Measurements from ENCODE around the gene LILRA6. TPM values are rescaled to one million over a fixed set of nuclear protein-coding genes. Genes with fewer than 3 reads are reported as not detected.
"Not testable (repeated sequence)": the region's sequence is repeated elsewhere in the genome, so short reads cannot be mapped to it uniquely, and the experiment has no call there.

LILRA6 gene
- total RNA-seq, 2 donors from 2014 or later: 4.6 to 5.2 TPM

GRCh38 chr19:54221947-54222346 lies 20.6 kb downstream of the LILRA6 start:
- H3K27me3 ChIP-seq (replicated peaks; ENCODE audit: insufficient read depth); H3K9me3 ChIP-seq; H3K27ac ChIP-seq; DNase-seq (ENCODE audit: low spot score); H3K36me3 ChIP-seq; H3K4me3 ChIP-seq; H3K4me1 ChIP-seq (ENCODE audit: control insufficient read depth in 1 of 2, low read depth in 2 of 2); ATAC-seq (ENCODE audit: insufficient number of reproducible peaks, low FRiP score, low read depth): not testable (repeated sequence)

GRCh38 chr19:54219702-54220101 lies 22.9 kb downstream of the LILRA6 start:
- H3K9me3 ChIP-seq; DNase-seq (ENCODE audit: low spot score); H3K36me3 ChIP-seq; H3K4me1 ChIP-seq (ENCODE audit: control insufficient read depth in 1 of 2, low read depth in 2 of 2); H3K4me3 ChIP-seq; H3K27me3 ChIP-seq (replicated peaks; ENCODE audit: insufficient read depth); H3K27ac ChIP-seq; ATAC-seq (ENCODE audit: insufficient number of reproducible peaks, low FRiP score, low read depth): not testable (repeated sequence)

GRCh38 chr19:54218960-54219661 lies 23.5 kb downstream of the LILRA6 start:
- DNase-seq (ENCODE audit: low spot score) (no peak), ATAC-seq (ENCODE audit: insufficient number of reproducible peaks, low FRiP score, low read depth) (no peak)
- no peak for TF ChIP-seq CTCF (IDR thresholded peaks at IDR 0.05)
- Histone ChIP-seq H3K36me3 (no peaks in the 10 kb centered on the region), H3K4me1 (ENCODE audit: control insufficient read depth in 1 of 2, low read depth in 2 of 2) (no peaks in the 10 kb centered on the region), H3K27ac (no peak overlapping the region), H3K4me3 (no peak overlapping the region), H3K9me3 (no peaks in the 10 kb centered on the region), H3K27me3 (replicated peaks; ENCODE audit: insufficient read depth) (no peaks in the 10 kb centered on the region)

- TF ChIP-seq CTCF (IDR thresholded peaks at IDR 0.05): no peak
- Histone ChIP-seq H3K4me3 (no peak overlapping the region), H3K27ac (no peak overlapping the region), H3K27me3 (replicated peaks; ENCODE audit: insufficient read depth) (no peaks in the 10 kb centered on the region), H3K9me3 (no peaks in the 10 kb centered on the region), H3K36me3 (no peaks in the 10 kb centered on the region), H3K4me1 (ENCODE audit: control insufficient read depth in 1 of 2, low read depth in 2 of 2) (no peaks in the 10 kb centered on the region)
- DNase-seq (ENCODE audit: low spot score) (no peak), ATAC-seq (ENCODE audit: insufficient number of reproducible peaks, low FRiP score, low read depth) (no peak)
Measured at GRCh38 chr19:54218259-54218658, 24.3 kb downstream of the LILRA6 start.

- ATAC-seq (ENCODE audit: insufficient number of reproducible peaks, low FRiP score, low read depth); DNase-seq (ENCODE audit: low spot score); H3K4me3 ChIP-seq; H3K27me3 ChIP-seq (replicated peaks; ENCODE audit: insufficient read depth); H3K36me3 ChIP-seq; H3K9me3 ChIP-seq; H3K27ac ChIP-seq; H3K4me1 ChIP-seq (ENCODE audit: control insufficient read depth in 1 of 2, low read depth in 2 of 2): not testable (repeated sequence)
Measured at GRCh38 chr19:54217517-54218247, 24.9 kb downstream of the LILRA6 start.

GRCh38 chr19:54216869-54217268 lies 25.7 kb downstream of the LILRA6 start:
- H3K4me1 ChIP-seq (ENCODE audit: control insufficient read depth in 1 of 2, low read depth in 2 of 2): no peaks in the 10 kb centered on the region
- ATAC-seq (ENCODE audit: insufficient number of reproducible peaks, low FRiP score, low read depth): no peak
- no peaks in the 10 kb centered on the region for H3K36me3 ChIP-seq
- no peak overlapping the region for H3K4me3 ChIP-seq
- no peak for TF ChIP-seq CTCF (IDR thresholded peaks at IDR 0.05)
- no peak overlapping the region for H3K27ac ChIP-seq
- DNase-seq (ENCODE audit: low spot score): no peak
- no peaks in the 10 kb centered on the region for H3K9me3 ChIP-seq
- no peaks in the 10 kb centered on the region for H3K27me3 ChIP-seq (replicated peaks; ENCODE audit: insufficient read depth)

GRCh38 chr19:54214734-54215133 lies 27.9 kb downstream of the LILRA6 start:
- not testable (repeated sequence) for H3K4me3 ChIP-seq; H3K27me3 ChIP-seq (replicated peaks; ENCODE audit: insufficient read depth); ATAC-seq (ENCODE audit: insufficient number of reproducible peaks, low FRiP score, low read depth); H3K27ac ChIP-seq; H3K4me1 ChIP-seq (ENCODE audit: control insufficient read depth in 1 of 2, low read depth in 2 of 2); H3K36me3 ChIP-seq; H3K9me3 ChIP-seq; DNase-seq (ENCODE audit: low spot score)

GRCh38 chr19:54214217-54214616 lies 28.4 kb downstream of the LILRA6 start:
- DNase-seq (ENCODE audit: low spot score); ATAC-seq (ENCODE audit: insufficient number of reproducible peaks, low FRiP score, low read depth); H3K4me3 ChIP-seq; H3K27ac ChIP-seq; H3K27me3 ChIP-seq (replicated peaks; ENCODE audit: insufficient read depth); H3K36me3 ChIP-seq; H3K9me3 ChIP-seq: not testable (repeated sequence)
- H3K4me1 ChIP-seq (ENCODE audit: control insufficient read depth in 1 of 2, low read depth in 2 of 2): peaks cover 6 to 10% of the 10 kb centered on the region in 2 donors

Data from thoracic aorta (tissue), 2 donors.